Motor neuron (in vitro differentiated cells): ENCODE results near the gene ITGA6. TPM values are rescaled to one million over a fixed set of nuclear protein-coding genes. Genes with fewer than 3 reads are reported as not detected.
"Not testable (repeated sequence)": the region's sequence is repeated elsewhere in the genome, so short reads cannot be mapped to it uniquely, and the experiment has no call there.

Experiments
- ATAC-seq, 8 experiments: fragments of 200-7000 bp; cut with Tn5 transposase; replicated peaks in 6 of 8; 2 replicates each; pipeline ENCODE4 v1.8.0; 2021; ENCODE audit warnings: mild to moderate bottlenecking in 8 of 8, moderate library complexity in 8 of 8
- H3K27ac ChIP-seq, 2 donors: fragments of 250-450 bp; sonication (Bioruptor Pico); 2 replicates each; pipeline ENCODE4 v1.9.0; 2021; ENCODE audit warnings: antibody characterized with exemption in 2 of 2, mild to moderate bottlenecking in 2 of 2, moderate library complexity in 1 of 2
- H3K4me1 ChIP-seq, 2 donors: fragments of 250-450 bp; sonication (Bioruptor Pico); replicated peaks in 1 of 2; 2 replicates each; pipeline ENCODE4 v1.6.1; 2021; ENCODE audit warnings: antibody characterized with exemption in 2 of 2, mild to moderate bottlenecking in 2 of 2, moderate library complexity in 1 of 2
- H3K4me3 ChIP-seq, 5 donors: fragments of 250-450 bp; sonication (Bioruptor Pico); 2 replicates each; pipeline ENCODE4 v1.9.0; 2021; ENCODE audit warnings: antibody characterized with exemption in 5 of 5, mild to moderate bottlenecking in 5 of 5, moderate library complexity in 4 of 5
- WGBS, 10 experiments: fragments of 450-650 bp; shearing (Covaris generic); methylation state at CpG; one replicate each; pipeline ENCODE4 v1.0.0; 2022; 5-methylcytosine and 5-hydroxymethylcytosine counted together
- in situ Hi-C, 9 experiments: fragments of 400-800 bp; cut with MboI; loops; one replicate each; pipeline ENCODE4 v1.15.0; 2021; ENCODE audit warnings: low sequenced_read_pairs in 9 of 9, low pct_unique_long_range_greater_than_20kb in 2 of 9; ENCODE audit not compliant: unreplicated experiment in 9 of 9
- total RNA-seq, 8 experiments: library from RNA; unstranded; fragments of 300-600 nt; gene quantifications; 2 replicates each; pipeline versions ENCODE4 v1.2.3 to v1.2.4, GENCODE V29; 2022

ITGA6 gene
- total RNA-seq, 8 experiments from 2014 or later = 3.4 to 68.2 (median 26.1) TPM

- H3K27ac ChIP-seq, in situ Hi-C loops, H3K4me1 ChIP-seq, H3K4me3 ChIP-seq, ATAC-seq: not testable (repeated sequence)
- 60 to 100% (median 93%) methylated on average over 1 to 2 of the region's 2 CpGs; no CpG with 5 or more reads in 1 of the 10 experiments for WGBS, 10 experiments
These were observed 105.1 kb downstream of the ITGA6 start for GRCh38 chr2:172532461-172532860.

GRCh38 chr2:172533687-172534086 is 106.3 kb downstream of the ITGA6 start:
- Histone ChIP-seq H3K27ac (no peak overlapping the region), H3K4me1 (no peaks in the 10 kb centered on the region), H3K4me3 (no peak overlapping the region)
- ATAC-seq = no peak
- WGBS, 10 experiments = 33 to 100% (median 86%) methylated on average over 1 of the region's 1 CpG; no CpG with 5 or more reads in 5 of the 10 experiments
- in situ Hi-C loops = no loop called here

GRCh38 chr2:172535119-172535518 is 107.7 kb downstream of the ITGA6 start:
- no peaks in the 10 kb centered on the region for H3K4me1 ChIP-seq
- no peak overlapping the region for H3K4me3 ChIP-seq
- no peak for ATAC-seq
- no peak overlapping the region for H3K27ac ChIP-seq
- in situ Hi-C loops = no loop called here
- WGBS, 10 experiments = 40 to 90% (median 70%) methylated on average over 1 to 3 of the region's 3 CpGs; no CpG with 5 or more reads in 1 of the 10 experiments

GRCh38 chr2:172537851-172538250 is 110.5 kb downstream of the ITGA6 start:
- no CpG with 5 or more reads among the region's 37 CpGs for WGBS, 10 experiments
- in situ Hi-C loops, ATAC-seq, H3K4me3 ChIP-seq, H3K4me1 ChIP-seq, H3K27ac ChIP-seq: not testable (repeated sequence)

- 20 to 90% (median 76%) methylated on average over 2 to 4 of the region's 4 CpGs; no CpG with 5 or more reads in 2 of the 10 experiments for WGBS, 10 experiments
- no peak overlapping the region for H3K4me3 ChIP-seq
- H3K4me1 ChIP-seq = no peaks in the 10 kb centered on the region
- no peak overlapping the region for H3K27ac ChIP-seq
- in situ Hi-C loops = no loop called here
- no peak for ATAC-seq
These were observed 112.4 kb downstream of the ITGA6 start for GRCh38 chr2:172539767-172540166.

- Histone ChIP-seq H3K4me1 (no peaks in the 10 kb centered on the region), H3K27ac (no peak overlapping the region), H3K4me3 (no peak overlapping the region)
- no peak for ATAC-seq
- in situ Hi-C loops = no loop called here
These were observed 113.0 kb downstream of the ITGA6 start for GRCh38 chr2:172540421-172540820.

GRCh38 chr2:172545408-172546075 is 118.2 kb downstream of the ITGA6 start:
- H3K4me3 ChIP-seq = no peak overlapping the region
- H3K27ac ChIP-seq = no peak overlapping the region
- in situ Hi-C loops = no loop called here
- WGBS, 10 experiments = 40 to 100% (median 85%) methylated on average over 1 to 2 of the region's 2 CpGs
- no peaks in the 10 kb centered on the region for H3K4me1 ChIP-seq
- peak in 2 of 8 experiments; percentile 76 to 82 for ATAC-seq

GRCh38 chr2:172549131-172549530 is 121.7 kb downstream of the ITGA6 start:
- 83 to 100% (median 88%) methylated on average over 1 of the region's 1 CpG; no CpG with 5 or more reads in 5 of the 10 experiments for WGBS, 10 experiments
- Histone ChIP-seq H3K4me1 (peaks cover 2 to 6% of the 10 kb centered on the region in 2 donors), H3K27ac (no peak overlapping the region), H3K4me3 (no peak overlapping the region)
- in situ Hi-C loops = no loop called here
- ATAC-seq = no peak

GRCh38 chr2:172549802-172550201 is 122.4 kb downstream of the ITGA6 start:
- H3K27ac ChIP-seq, in situ Hi-C loops, ATAC-seq, H3K4me3 ChIP-seq: not testable (repeated sequence)
- 11 to 80% (median 37%) methylated on average over 1 of the region's 1 CpG; no CpG with 5 or more reads in 4 of the 10 experiments for WGBS, 10 experiments
- peaks cover 9 to 13% of the 10 kb centered on the region in 2 donors for H3K4me1 ChIP-seq

- H3K4me1 ChIP-seq = peaks cover 12 to 14% of the 10 kb centered on the region in 2 donors
- H3K27ac ChIP-seq = no peak overlapping the region
- ATAC-seq = no peak
- in situ Hi-C loops = no loop called here
- no peak overlapping the region for H3K4me3 ChIP-seq
These were observed 123.0 kb downstream of the ITGA6 start for GRCh38 chr2:172550419-172550818.

GRCh38 chr2:172551271-172551670 is 123.9 kb downstream of the ITGA6 start:
- in situ Hi-C loops = no loop called here

GRCh38 chr2:172552547-172553291 is 125.3 kb downstream of the ITGA6 start:
- ATAC-seq = no peak
- peaks cover 14 to 18% of the 10 kb centered on the region in 2 donors for H3K4me1 ChIP-seq
- 52 to 100% (median 92%) methylated on average over 1 to 4 of the region's 4 CpGs for WGBS, 10 experiments
- H3K4me3 ChIP-seq = no peak overlapping the region
- no peak overlapping the region for H3K27ac ChIP-seq
- in situ Hi-C loops = no loop called here

More at GRCh38 chr2:172551271-172551670, 123.9 kb downstream of the ITGA6 start:
- Histone ChIP-seq H3K27ac (no peak overlapping the region), H3K4me3 (no peak overlapping the region), H3K4me1 (peaks cover 12 to 14% of the 10 kb centered on the region in 2 donors)
- ATAC-seq = no peak

GRCh38 chr2:172554352-172555271 is 127.2 kb downstream of the ITGA6 start:
- Histone ChIP-seq H3K27ac (no peak overlapping the region), H3K4me1 (peaks cover 14 to 27% of the 10 kb centered on the region in 2 donors), H3K4me3 (peak overlapping the region; percentile 53 to 82 (median 61))
- no peak for ATAC-seq
- WGBS, 10 experiments = 34 to 92% (median 57%) methylated on average over 2 to 16 of the region's 18 CpGs
- in situ Hi-C loops = no loop called here
